ENCODE data around the gene SLIT1. TPM values are rescaled to one million over a fixed set of nuclear protein-coding genes. Genes with fewer than 3 reads are reported as not detected.

Gene SLIT1
- polyA plus RNA-seq (0.01 TPM in 1 of 3 replicates, not detected in the others), polyA minus RNA-seq (not detected in 3 replicates)
- not detected for polyA plus RNA-seq (2011; ENCODE audit: low read depth)
- not detected in 2 replicates for polyA plus RNA-seq (2011; cell fraction: cytosol; rRNA removed)
- 0.01 and 0.06 TPM in 2 replicates for polyA plus RNA-seq (2011; cell fraction: nucleus; rRNA removed)
- 0.03 TPM in 1 of 2 replicates, not detected in the other for polyA plus RNA-seq (2012; ENCODE audit: low replicate concordance)
- polyA minus RNA-seq (2011; cell fraction: cytosol; rRNA and poly(A)+ RNA removed): not detected
- not detected in 2 replicates for polyA minus RNA-seq (2011; cell fraction: nucleus; rRNA and poly(A)+ RNA removed)

DNA sequence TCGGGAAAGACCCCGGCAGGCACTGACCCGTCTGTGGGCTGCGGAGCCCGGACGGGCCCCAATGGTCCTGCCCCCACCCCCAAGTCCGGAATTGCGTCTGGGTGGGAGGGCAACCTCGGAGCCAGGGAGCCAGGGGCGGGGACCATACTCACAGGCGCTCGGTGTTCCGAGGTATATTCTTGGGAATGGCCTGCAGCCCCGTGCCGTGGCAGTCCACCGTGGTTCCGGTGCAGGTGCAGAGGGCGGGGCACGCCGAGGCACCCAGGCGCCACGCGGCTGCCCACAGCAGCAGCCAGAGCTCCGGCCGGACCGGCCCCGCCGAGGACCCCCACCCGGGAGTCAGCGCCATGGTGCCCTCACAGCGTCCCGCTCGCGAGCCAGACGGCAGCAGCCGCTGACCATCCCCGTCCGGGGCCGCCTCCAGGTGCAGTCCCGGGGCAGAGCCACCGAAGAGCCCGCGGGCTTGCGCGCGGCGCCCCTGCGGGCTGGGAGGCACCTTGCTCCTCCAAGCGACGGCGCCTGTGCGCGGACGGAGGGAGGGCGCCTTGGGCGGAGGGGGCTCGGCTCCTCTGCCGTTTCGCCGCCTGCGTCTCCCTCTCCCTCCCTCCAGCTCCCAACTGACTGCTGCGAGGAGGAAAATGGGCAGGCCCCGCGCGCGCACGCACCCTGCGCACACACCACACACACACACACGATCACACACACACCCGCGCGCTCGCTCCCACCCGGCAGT, at the start of gene SLIT1:
SLIT1 (minus strand) TSS at position 634 of the 733 bp plus-strand sequence; CDS start at position 349, 285 bp downstream.
- H3K36me3 ChIP-seq (ENCODE audit: control insufficient read depth in 2 of 2, extremely low read depth in 1 of 2, insufficient read depth in 2 of 2, low read length in 2 of 2): no peaks in the 10 kb centered on the region
- no peak within 1 kb of the TSS for H2AFZ ChIP-seq (ENCODE audit: control insufficient read depth, low read length)
- H3K4me3 ChIP-seq (ENCODE audit: control insufficient read depth in 2 of 3, extremely low read depth in 1 of 3, insufficient read depth in 2 of 3, low read depth in 1 of 3, low read length in 3 of 3): no peak within 1 kb of the TSS
- H3K27ac ChIP-seq (ENCODE audit: control insufficient read depth, insufficient read depth, low read length): no peak within 1 kb of the TSS
- no peaks in the 10 kb centered on the region for H3K79me2 ChIP-seq (ENCODE audit: control insufficient read depth, insufficient read depth, low read length)
- H3K27me3 ChIP-seq (ENCODE audit: control insufficient read depth, extremely low read depth, insufficient read depth, low read length): peaks cover 93% of the 10 kb centered on the region
- H3K9me3 ChIP-seq (ENCODE audit: control insufficient read depth, low read depth, low read length): no peaks in the 10 kb centered on the region
- no peaks in the 10 kb centered on the region for H3K4me1 ChIP-seq (ENCODE audit: control insufficient read depth, extremely low read depth, insufficient read depth, low read length)
- FAIRE-seq: no peak
- H3K9ac ChIP-seq (ENCODE audit: control insufficient read depth, extremely low read depth, insufficient read depth, low read length): no peak within 1 kb of the TSS
- H3K4me2 ChIP-seq (ENCODE audit: control insufficient read depth, extremely low read depth, insufficient read depth, low read depth, low read length): no peak within 1 kb of the TSS
- TF ChIP-seq EZH2 (IDR thresholded peaks at IDR 0.05; ENCODE audit: low read length) (peak; percentile 71), CTCF (optimal IDR thresholded peaks at IDR 0.05 in 1 of 3, IDR thresholded peaks at IDR 0.05 in 1 of 3, conservative IDR thresholded peaks at IDR 0.05 in 1 of 3; ENCODE audit: extremely low read depth in 1 of 3, insufficient read depth in 2 of 3, low read length in 3 of 3) (no peak)
- dilution Hi-C loops (cut with MboI; ENCODE audit: extremely low pct_ligation_motif_present, low sequenced_read_pairs): no loop called here
- no peaks in the 10 kb centered on the region for H3K9me1 ChIP-seq (ENCODE audit: control insufficient read depth, extremely low read depth, insufficient read depth, low read length)
- DNase-seq (ENCODE audit: low read depth, low spot score): no peak
- H4K20me1 ChIP-seq (ENCODE audit: control insufficient read depth, extremely low read depth, insufficient read depth, low read length): no peaks in the 10 kb centered on the region

DNA sequence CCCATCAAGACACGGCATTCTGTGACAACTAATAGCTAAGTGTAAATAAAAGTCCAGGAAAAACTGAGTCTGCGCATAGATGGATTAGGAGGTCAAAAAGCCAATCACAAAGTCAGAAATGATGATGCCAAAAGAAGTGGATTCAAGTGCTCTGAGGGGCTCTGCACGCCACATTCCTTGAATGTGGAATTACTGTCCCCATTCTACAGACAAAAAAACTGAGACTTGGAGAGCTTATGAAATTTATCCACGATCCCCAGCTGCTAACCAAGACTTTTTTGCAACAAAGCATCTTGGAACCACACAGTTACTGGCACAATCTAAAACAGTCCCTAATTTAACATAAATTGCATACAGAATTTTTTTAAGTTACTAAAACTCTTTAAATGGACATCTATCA, 49.6 kb upstream of the SLIT1 start:
- Histone ChIP-seq H3K27ac (ENCODE audit: control insufficient read depth, insufficient read depth, low read length) (no peak overlapping the region), H3K4me2 (ENCODE audit: control insufficient read depth, extremely low read depth, insufficient read depth, low read depth, low read length) (no peak overlapping the region), H3K36me3 (ENCODE audit: control insufficient read depth in 2 of 2, extremely low read depth in 1 of 2, insufficient read depth in 2 of 2, low read length in 2 of 2) (no peaks in the 10 kb centered on the region), H3K4me1 (ENCODE audit: control insufficient read depth, extremely low read depth, insufficient read depth, low read length) (no peaks in the 10 kb centered on the region), H4K20me1 (ENCODE audit: control insufficient read depth, extremely low read depth, insufficient read depth, low read length) (no peaks in the 10 kb centered on the region), H3K9me3 (ENCODE audit: control insufficient read depth, low read depth, low read length) (no peaks in the 10 kb centered on the region), H3K9ac (ENCODE audit: control insufficient read depth, extremely low read depth, insufficient read depth, low read length) (no peak overlapping the region), H3K79me2 (ENCODE audit: control insufficient read depth, insufficient read depth, low read length) (no peaks in the 10 kb centered on the region), H3K27me3 (ENCODE audit: control insufficient read depth, extremely low read depth, insufficient read depth, low read length) (no peaks in the 10 kb centered on the region), H3K9me1 (ENCODE audit: control insufficient read depth, extremely low read depth, insufficient read depth, low read length) (no peaks in the 10 kb centered on the region), H3K4me3 (ENCODE audit: control insufficient read depth in 2 of 3, extremely low read depth in 1 of 3, insufficient read depth in 2 of 3, low read depth in 1 of 3, low read length in 3 of 3) (no peak overlapping the region), H2AFZ (ENCODE audit: control insufficient read depth, low read length) (no peak overlapping the region)
- DNase-seq (ENCODE audit: low read depth, low spot score) (no peak), FAIRE-seq (no peak)
- dilution Hi-C loops (cut with MboI; ENCODE audit: extremely low pct_ligation_motif_present, low sequenced_read_pairs): no loop called here
- TF ChIP-seq EZH2 (IDR thresholded peaks at IDR 0.05; ENCODE audit: low read length) (no peak), CTCF (optimal IDR thresholded peaks at IDR 0.05 in 1 of 3, IDR thresholded peaks at IDR 0.05 in 1 of 3, conservative IDR thresholded peaks at IDR 0.05 in 1 of 3; ENCODE audit: extremely low read depth in 1 of 3, insufficient read depth in 2 of 3, low read length in 3 of 3) (no peak)

Data from keratinocyte (primary cell).